A673 (cell line): ENCODE measurements around the gene SARS2.

Experiments
- EZH2 ChIP-seq: fragments of 200-600 bp; sonication (generic); IDR thresholded peaks from 2 replicates; pipeline ENCODE4 v1.6.1; 2017; ENCODE audit warnings: borderline replicate concordance, low read depth, mild to moderate bottlenecking, mixed read lengths, antibody characterized with exemption, low read length; ENCODE audit not compliant: poor library complexity, severe bottlenecking
- TF ChIP-seq, protein P1 (sequence below): fragments of 300-800, 200-600 bp; sonication (generic); conservative IDR thresholded peaks from 2 replicates; pipeline ENCODE4 v1.5.1; 2017; ENCODE audit warnings: low read depth, mild to moderate bottlenecking, antibody characterized with exemption, low read length, moderate library complexity, mixed read lengths

DNA sequence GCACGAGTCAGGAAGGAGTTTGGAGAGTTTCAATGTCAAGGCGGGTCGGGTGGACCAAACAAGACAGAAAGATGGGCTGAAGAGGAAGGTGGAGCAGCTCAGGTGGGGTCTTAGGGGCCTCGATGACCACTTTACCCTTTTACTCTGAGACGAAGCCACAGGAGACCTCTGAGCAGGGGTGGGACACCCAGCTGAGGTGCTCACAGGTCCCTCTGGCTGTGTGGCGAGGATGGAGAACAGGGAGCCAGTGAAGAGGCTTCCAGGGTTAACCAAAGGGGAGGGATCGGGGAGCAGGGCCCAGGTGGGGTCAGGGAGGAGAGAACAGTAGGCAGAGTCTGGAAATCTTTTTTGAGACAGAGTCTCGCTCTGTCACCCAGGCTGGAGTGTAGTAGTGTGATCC is 16.6 kb downstream of the SARS2 start:
- TF ChIP-seq, protein P1, sequence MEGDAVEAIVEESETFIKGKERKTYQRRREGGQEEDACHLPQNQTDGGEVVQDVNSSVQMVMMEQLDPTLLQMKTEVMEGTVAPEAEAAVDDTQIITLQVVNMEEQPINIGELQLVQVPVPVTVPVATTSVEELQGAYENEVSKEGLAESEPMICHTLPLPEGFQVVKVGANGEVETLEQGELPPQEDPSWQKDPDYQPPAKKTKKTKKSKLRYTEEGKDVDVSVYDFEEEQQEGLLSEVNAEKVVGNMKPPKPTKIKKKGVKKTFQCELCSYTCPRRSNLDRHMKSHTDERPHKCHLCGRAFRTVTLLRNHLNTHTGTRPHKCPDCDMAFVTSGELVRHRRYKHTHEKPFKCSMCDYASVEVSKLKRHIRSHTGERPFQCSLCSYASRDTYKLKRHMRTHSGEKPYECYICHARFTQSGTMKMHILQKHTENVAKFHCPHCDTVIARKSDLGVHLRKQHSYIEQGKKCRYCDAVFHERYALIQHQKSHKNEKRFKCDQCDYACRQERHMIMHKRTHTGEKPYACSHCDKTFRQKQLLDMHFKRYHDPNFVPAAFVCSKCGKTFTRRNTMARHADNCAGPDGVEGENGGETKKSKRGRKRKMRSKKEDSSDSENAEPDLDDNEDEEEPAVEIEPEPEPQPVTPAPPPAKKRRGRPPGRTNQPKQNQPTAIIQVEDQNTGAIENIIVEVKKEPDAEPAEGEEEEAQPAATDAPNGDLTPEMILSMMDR: no peak
- no peak for TF ChIP-seq EZH2
